CD14-positive monocyte (primary cell): ENCODE measurements around the gene ALKBH3. TPM values are rescaled to one million over a fixed set of nuclear protein-coding genes. Genes with fewer than 3 reads are reported as not detected.

ENCODE experiments used
- DNase-seq, 3 donors: peaks; one replicate each; pipeline ENCODE4 v3.0.0-alpha.2; 2011 to 2022
- H2AFZ ChIP-seq: 2 replicates; pipeline ENCODE4 v1.6.0; 2012; ENCODE audit warnings: mild to moderate bottlenecking, low read depth, low read length, inconsistent platforms; ENCODE audit not compliant: insufficient read depth, poor library complexity, severe bottlenecking
- H3K27ac ChIP-seq, 2 donors: 1 replicate in 1 of 2; 2 replicates in 1 of 2; pipeline ENCODE4 v1.5.1; 2012 to 2013; ENCODE audit warnings: low read length in 2 of 2, control low read depth in 1 of 2, inconsistent platforms in 1 of 2, low read depth in 1 of 2, mild to moderate bottlenecking in 1 of 2
- H3K27me3 ChIP-seq, 2 donors: one replicate each; pipeline versions ENCODE4 v1.6.0 to v1.6.1; 2011 to 2013; ENCODE audit warnings: low read length in 2 of 2; ENCODE audit not compliant: control insufficient read depth in 2 of 2, insufficient read depth in 2 of 2
- H3K36me3 ChIP-seq, 2 donors: replicated peaks in 1 of 2; 1 replicate in 1 of 2; 2 replicates in 1 of 2; pipeline versions ENCODE4 v1.5.1 to v1.6.1; 2012 to 2013; ENCODE audit warnings: low read length in 2 of 2, control low read depth in 1 of 2, inconsistent platforms in 1 of 2, mild to moderate bottlenecking in 1 of 2; ENCODE audit not compliant: insufficient read depth in 2 of 2, control insufficient read depth in 1 of 2
- H3K4me1 ChIP-seq, 2 donors: 1 replicate in 1 of 2; 2 replicates in 1 of 2; pipeline versions ENCODE4 v1.5.1 to v1.6.1; 2012 to 2013; ENCODE audit warnings: low read length in 2 of 2, control low read depth in 1 of 2, inconsistent platforms in 1 of 2, mild to moderate bottlenecking in 1 of 2, moderate library complexity in 1 of 2; ENCODE audit not compliant: insufficient read depth in 2 of 2, control insufficient read depth in 1 of 2
- H3K4me2 ChIP-seq: replicated peaks from 2 replicates; pipeline ENCODE3; 2012; ENCODE audit warnings: low read length, moderate library complexity, mild to moderate bottlenecking; ENCODE audit not compliant: poor library complexity, severe bottlenecking; ENCODE audit errors: extremely low read depth
- H3K4me3 ChIP-seq, 3 experiments: fragments of 200-600 bp in 1 of 3; sonication (generic) in 1 of 3; replicated peaks in 1 of 3; 1 replicate in 2 of 3; 2 replicates in 1 of 3; pipeline ENCODE4 v1.5.1; 2011 to 2013; ENCODE audit warnings: low read length in 3 of 3, mild to moderate bottlenecking in 3 of 3, control low read depth in 2 of 3, low read depth in 2 of 3, inconsistent platforms in 1 of 3, moderate library complexity in 1 of 3
- H3K79me2 ChIP-seq: 2 replicates; pipeline ENCODE4 v1.6.0; 2012; ENCODE audit warnings: mild to moderate bottlenecking, control low read depth, inconsistent platforms, low read length, moderate library complexity; ENCODE audit not compliant: insufficient read depth
- H3K9ac ChIP-seq: 2 replicates; pipeline ENCODE4 v1.6.0; 2017; ENCODE audit warnings: low read length, mild to moderate bottlenecking; ENCODE audit not compliant: insufficient read depth, poor library complexity, severe bottlenecking
- H3K9me3 ChIP-seq, 2 donors: replicated peaks in 1 of 2; 1 replicate in 1 of 2; 2 replicates in 1 of 2; pipeline versions ENCODE4 v1.5.1 to v1.6.1; 2012 to 2013; ENCODE audit warnings: low read length in 2 of 2, control low read depth in 1 of 2; ENCODE audit not compliant: control insufficient read depth in 1 of 2, insufficient read depth in 1 of 2
- H4K20me1 ChIP-seq: 2 replicates; pipeline ENCODE4 v1.6.0; 2012; ENCODE audit warnings: mild to moderate bottlenecking, low read length, control low read depth, moderate library complexity; ENCODE audit not compliant: insufficient read depth
- H3K27ac Mint-ChIP-seq, 7 donors: one replicate each; pipeline ENCODE4 v1.8.0; 2020; ENCODE audit warnings: mild to moderate bottlenecking in 7 of 7, mixed read lengths in 7 of 7, moderate library complexity in 6 of 7, inconsistent platforms in 2 of 7
- H3K27me3 Mint-ChIP-seq, 3 donors: one replicate each; pipeline ENCODE4 v1.8.0; 2021 to 2022; ENCODE audit warnings: low read depth in 3 of 3, mild to moderate bottlenecking in 3 of 3, mixed read lengths in 3 of 3, moderate library complexity in 3 of 3, inconsistent platforms in 1 of 3
- H3K36me3 Mint-ChIP-seq, 2 donors: one replicate each; pipeline ENCODE4 v1.8.0; 2020; ENCODE audit warnings: mixed read lengths in 2 of 2, inconsistent platforms in 1 of 2, mild to moderate bottlenecking in 1 of 2
- H3K4me1 Mint-ChIP-seq: one replicate; pipeline ENCODE4 v1.8.0; 2020; ENCODE audit warnings: mild to moderate bottlenecking, mixed read lengths
- H3K4me3 Mint-ChIP-seq, 2 donors: one replicate each; pipeline ENCODE4 v1.8.0; 2020; ENCODE audit warnings: mild to moderate bottlenecking in 2 of 2, mixed read lengths in 2 of 2, moderate library complexity in 1 of 2
- H3K9me3 Mint-ChIP-seq, 7 donors: one replicate each; pipeline ENCODE4 v1.8.0; 2020 to 2022; ENCODE audit warnings: mixed read lengths in 7 of 7, mild to moderate bottlenecking in 6 of 7, moderate library complexity in 6 of 7, inconsistent platforms in 2 of 7
- CTCF ChIP-seq: fragments of 200-600 bp; IDR thresholded peaks from one replicate; pipeline ENCODE4 v1.8.0; 2022; ENCODE audit warnings: antibody characterized with exemption, mild to moderate bottlenecking
- WGBS: methylation state at CpG from one replicate; pipeline ENCODE4 v1.1.5; 2013; ENCODE audit warnings: missing lambda C conversion rate; ENCODE audit not compliant: insufficient coverage; 5-methylcytosine and 5-hydroxymethylcytosine counted together
- intact Hi-C, 2 donors: fragments of 100-400 bp; cut with micrococcal nuclease; formaldehyde crosslinking; loops; one replicate each; pipeline versions ENCODE4 v1.15.0 to v1.15.1; 2023
- polyA plus RNA-seq, 3 donors: library from polyadenylated mRNA; depleted of rRNA in 1 of 3; unstranded in 2 of 3; stranded (reverse) in 1 of 3; fragments of 300-500 nt in 2 of 3; fragments of >200 nt in 1 of 3; fragmentation: Illumina TruSeq in 2 of 3; gene quantifications; 1 replicate in 2 of 3; 2 replicates in 1 of 3; pipeline ENCODE4 v1.2.3, GENCODE V29; 2012 to 2021

ALKBH3 gene
- polyA plus RNA-seq, 3 donors: 22.1 to 25.8 (median 22.7) TPM

- TF ChIP-seq CTCF: no peak
- peaks cover 7 to 11% of the 10 kb centered on the region in 2 donors for H3K4me1 ChIP-seq
- no peaks in the 10 kb centered on the region for H4K20me1 ChIP-seq
- DNase-seq: no peak
- Mint-ChIP-seq H3K4me3 (no peak overlapping the region), H3K36me3 (peaks cover 21 to 39% of the 10 kb centered on the region in 2 donors), H3K9me3 (no peaks in the 10 kb centered on the region), H3K27ac (no peak overlapping the region), H3K4me1 (peaks cover 17% of the 10 kb centered on the region), H3K27me3 (no peaks in the 10 kb centered on the region)
- no peak overlapping the region for H3K4me3 ChIP-seq
- peaks cover 4 to 27% of the 10 kb centered on the region in 2 donors for H3K36me3 ChIP-seq
- no peak overlapping the region for H3K27ac ChIP-seq
- no peak overlapping the region for H3K4me2 ChIP-seq
- no peaks in the 10 kb centered on the region for H3K79me2 ChIP-seq
- WGBS: no CpG with 5 or more reads among the region's 2 CpGs
- intact Hi-C loops: no loop called here
- H3K27me3 ChIP-seq: no peaks in the 10 kb centered on the region
- no peaks in the 10 kb centered on the region for H3K9me3 ChIP-seq
- no peak overlapping the region for H3K9ac ChIP-seq
- no peak overlapping the region for H2AFZ ChIP-seq
Observed at GRCh38 chr11:43834286-43834685, 46.3 kb upstream of the ALKBH3 start.

- H3K36me3 ChIP-seq: peaks cover 7 to 35% of the 10 kb centered on the region in 2 donors
- H3K4me2 ChIP-seq: no peak overlapping the region
- H3K4me1 ChIP-seq: peaks cover 7 to 11% of the 10 kb centered on the region in 2 donors
- no peaks in the 10 kb centered on the region for H3K27me3 ChIP-seq
- H3K36me3 Mint-ChIP-seq: peaks cover 25 to 45% of the 10 kb centered on the region in 2 donors
- intact Hi-C loops: no loop called here
- no peaks in the 10 kb centered on the region for H3K9me3 Mint-ChIP-seq
- H3K27ac ChIP-seq: no peak overlapping the region
- DNase-seq: no peak
- H3K4me3 ChIP-seq: no peak overlapping the region
- WGBS: 100% methylated on average over 3 of the region's 7 CpGs
- H4K20me1 ChIP-seq: no peaks in the 10 kb centered on the region
- no peak overlapping the region for H3K4me3 Mint-ChIP-seq
- H3K79me2 ChIP-seq: no peaks in the 10 kb centered on the region
- no peaks in the 10 kb centered on the region for H3K9me3 ChIP-seq
- H3K27ac Mint-ChIP-seq: peak overlapping the region in 1 of 7 donors; percentile 5
- no peaks in the 10 kb centered on the region for H3K27me3 Mint-ChIP-seq
- no peak overlapping the region for H2AFZ ChIP-seq
- TF ChIP-seq CTCF: no peak
- peaks cover 17% of the 10 kb centered on the region for H3K4me1 Mint-ChIP-seq
- no peak overlapping the region for H3K9ac ChIP-seq
Observed at GRCh38 chr11:43835104-43835503, 45.5 kb upstream of the ALKBH3 start.
